ENCODE results near the gene GNL3. TPM values are rescaled to one million over a fixed set of nuclear protein-coding genes. Genes with fewer than 3 reads are reported as not detected.

The GNL3 gene
- total RNA-seq, 2 donors from 2014 or later = 38.2 to 136 TPM

DNA sequence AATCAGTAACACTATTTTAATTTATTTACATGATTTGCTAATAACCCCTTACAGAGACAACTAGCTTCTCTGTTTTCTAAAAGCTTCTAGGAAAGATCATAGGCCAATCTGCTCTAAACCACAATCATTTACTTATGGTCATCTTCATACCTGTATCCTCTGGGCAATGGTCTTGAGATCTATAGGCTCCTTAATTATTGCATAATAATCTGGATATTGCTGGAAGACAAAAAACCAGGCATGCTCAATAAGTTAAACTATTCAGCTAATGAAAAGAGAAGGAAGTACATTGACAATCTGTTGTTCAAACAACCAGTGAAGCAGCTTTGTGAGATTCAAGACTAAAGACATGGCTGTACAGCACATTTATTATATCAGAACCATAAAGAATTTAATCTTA is 34.2 kb upstream of the GNL3 start:
- DNase-seq (ENCODE audit: low spot score) (no peak), ATAC-seq (ENCODE audit: insufficient number of reproducible peaks, low FRiP score, low read depth) (no peak)
- no peaks in the 10 kb centered on the region for H3K4me1 ChIP-seq (ENCODE audit: control insufficient read depth in 1 of 2, low read depth in 2 of 2)
- H3K9me3 ChIP-seq = no peaks in the 10 kb centered on the region
- no peak overlapping the region for H3K27ac ChIP-seq
- H3K27me3 ChIP-seq (replicated peaks; ENCODE audit: insufficient read depth) = no peaks in the 10 kb centered on the region
- peaks cover 27% of the 10 kb centered on the region for H3K36me3 ChIP-seq
- TF ChIP-seq, protein P1, sequence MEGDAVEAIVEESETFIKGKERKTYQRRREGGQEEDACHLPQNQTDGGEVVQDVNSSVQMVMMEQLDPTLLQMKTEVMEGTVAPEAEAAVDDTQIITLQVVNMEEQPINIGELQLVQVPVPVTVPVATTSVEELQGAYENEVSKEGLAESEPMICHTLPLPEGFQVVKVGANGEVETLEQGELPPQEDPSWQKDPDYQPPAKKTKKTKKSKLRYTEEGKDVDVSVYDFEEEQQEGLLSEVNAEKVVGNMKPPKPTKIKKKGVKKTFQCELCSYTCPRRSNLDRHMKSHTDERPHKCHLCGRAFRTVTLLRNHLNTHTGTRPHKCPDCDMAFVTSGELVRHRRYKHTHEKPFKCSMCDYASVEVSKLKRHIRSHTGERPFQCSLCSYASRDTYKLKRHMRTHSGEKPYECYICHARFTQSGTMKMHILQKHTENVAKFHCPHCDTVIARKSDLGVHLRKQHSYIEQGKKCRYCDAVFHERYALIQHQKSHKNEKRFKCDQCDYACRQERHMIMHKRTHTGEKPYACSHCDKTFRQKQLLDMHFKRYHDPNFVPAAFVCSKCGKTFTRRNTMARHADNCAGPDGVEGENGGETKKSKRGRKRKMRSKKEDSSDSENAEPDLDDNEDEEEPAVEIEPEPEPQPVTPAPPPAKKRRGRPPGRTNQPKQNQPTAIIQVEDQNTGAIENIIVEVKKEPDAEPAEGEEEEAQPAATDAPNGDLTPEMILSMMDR (IDR thresholded peaks at IDR 0.05) = no peak
- no peak overlapping the region for H3K4me3 ChIP-seq

DNA sequence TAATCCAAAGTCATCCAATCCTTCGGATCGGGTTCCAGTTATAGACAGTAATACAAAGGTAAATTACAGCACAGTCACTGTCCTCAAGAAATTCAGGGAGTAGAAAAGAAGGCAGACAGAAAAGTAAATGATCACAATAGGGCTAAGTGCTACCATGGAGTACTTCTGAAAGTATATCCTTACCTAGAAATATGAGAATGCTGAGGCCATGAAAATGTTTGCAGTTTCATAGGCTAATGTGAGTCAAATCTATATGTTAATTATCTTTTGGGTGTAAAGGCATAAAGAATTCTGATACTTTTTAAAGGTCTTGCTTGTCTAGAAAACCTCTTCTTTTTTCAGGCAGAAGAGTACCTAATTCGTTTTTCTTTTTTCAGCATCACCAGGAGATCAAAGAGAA is 29.9 kb upstream of the GNL3 start:
- Histone ChIP-seq H3K4me1 (ENCODE audit: control insufficient read depth in 1 of 2, low read depth in 2 of 2) (no peaks in the 10 kb centered on the region), H3K27me3 (replicated peaks; ENCODE audit: insufficient read depth) (no peaks in the 10 kb centered on the region), H3K36me3 (peaks cover 38% of the 10 kb centered on the region), H3K9me3 (no peaks in the 10 kb centered on the region), H3K4me3 (no peak overlapping the region), H3K27ac (no peak overlapping the region)
- ATAC-seq (ENCODE audit: insufficient number of reproducible peaks, low FRiP score, low read depth) = no peak
- TF ChIP-seq, protein P1 (IDR thresholded peaks at IDR 0.05) = no peak
- DNase-seq (ENCODE audit: low spot score) = no peak

DNA sequence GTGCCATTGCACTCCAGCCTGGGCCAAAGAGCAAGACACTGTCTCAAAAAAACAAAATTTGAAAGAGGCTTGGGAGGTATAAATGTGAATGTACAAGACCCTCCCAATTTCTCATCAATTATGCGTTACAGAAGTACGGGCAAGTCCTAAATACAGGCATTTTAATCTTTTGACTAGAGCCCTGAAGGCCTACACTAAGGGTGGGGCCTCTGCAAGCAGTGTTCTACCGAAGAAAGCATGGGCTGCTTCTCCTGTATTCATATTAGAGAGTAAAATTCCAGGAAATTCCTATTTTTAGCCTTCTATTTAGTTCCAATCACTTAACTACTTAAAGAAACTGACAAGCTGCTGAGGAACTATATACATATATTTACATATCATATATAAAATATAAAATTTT is 25.8 kb upstream of the GNL3 start:
- TF ChIP-seq, protein P1 (IDR thresholded peaks at IDR 0.05) = no peak
- no peak for DNase-seq (ENCODE audit: low spot score)

DNA sequence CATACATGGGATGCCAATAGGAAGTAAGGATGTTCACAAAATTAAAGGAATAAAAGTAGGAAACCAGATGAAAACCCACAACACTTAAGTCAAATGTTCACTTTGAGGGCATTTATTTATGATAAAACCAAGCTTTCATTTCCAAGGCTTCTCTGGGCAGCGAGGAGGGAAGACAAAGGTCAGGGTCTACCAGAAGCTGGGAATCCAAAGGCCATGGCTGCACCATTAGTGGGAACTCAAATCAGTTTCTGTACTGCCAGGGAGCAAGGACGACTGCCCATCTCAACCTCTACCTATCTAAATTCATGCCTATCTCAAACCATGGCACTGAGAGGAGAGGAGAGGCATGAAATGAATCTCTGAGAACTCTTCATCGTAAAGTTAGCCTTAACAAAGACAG is 22.7 kb upstream of the GNL3 start:
- no peaks in the 10 kb centered on the region for H3K27me3 ChIP-seq (replicated peaks; ENCODE audit: insufficient read depth)
- H3K4me3 ChIP-seq = no peak overlapping the region
- peaks cover 35% of the 10 kb centered on the region for H3K36me3 ChIP-seq
- TF ChIP-seq, protein P1 (IDR thresholded peaks at IDR 0.05) = no peak
- ATAC-seq (ENCODE audit: insufficient number of reproducible peaks, low FRiP score, low read depth) (no peak), DNase-seq (ENCODE audit: low spot score) (no peak)
- H3K27ac ChIP-seq = no peak overlapping the region
- no peaks in the 10 kb centered on the region for H3K4me1 ChIP-seq (ENCODE audit: control insufficient read depth in 1 of 2, low read depth in 2 of 2)
- no peaks in the 10 kb centered on the region for H3K9me3 ChIP-seq

More for the DNA sequence above, 25.8 kb upstream of the GNL3 start:
- H3K4me3 ChIP-seq = no peak overlapping the region
- H3K36me3 ChIP-seq = peaks cover 47% of the 10 kb centered on the region
- H3K27ac ChIP-seq = no peak overlapping the region
- no peaks in the 10 kb centered on the region for H3K9me3 ChIP-seq
- no peaks in the 10 kb centered on the region for H3K4me1 ChIP-seq (ENCODE audit: control insufficient read depth in 1 of 2, low read depth in 2 of 2)
- ATAC-seq (ENCODE audit: insufficient number of reproducible peaks, low FRiP score, low read depth) = no peak
- H3K27me3 ChIP-seq (replicated peaks; ENCODE audit: insufficient read depth) = no peaks in the 10 kb centered on the region

DNA sequence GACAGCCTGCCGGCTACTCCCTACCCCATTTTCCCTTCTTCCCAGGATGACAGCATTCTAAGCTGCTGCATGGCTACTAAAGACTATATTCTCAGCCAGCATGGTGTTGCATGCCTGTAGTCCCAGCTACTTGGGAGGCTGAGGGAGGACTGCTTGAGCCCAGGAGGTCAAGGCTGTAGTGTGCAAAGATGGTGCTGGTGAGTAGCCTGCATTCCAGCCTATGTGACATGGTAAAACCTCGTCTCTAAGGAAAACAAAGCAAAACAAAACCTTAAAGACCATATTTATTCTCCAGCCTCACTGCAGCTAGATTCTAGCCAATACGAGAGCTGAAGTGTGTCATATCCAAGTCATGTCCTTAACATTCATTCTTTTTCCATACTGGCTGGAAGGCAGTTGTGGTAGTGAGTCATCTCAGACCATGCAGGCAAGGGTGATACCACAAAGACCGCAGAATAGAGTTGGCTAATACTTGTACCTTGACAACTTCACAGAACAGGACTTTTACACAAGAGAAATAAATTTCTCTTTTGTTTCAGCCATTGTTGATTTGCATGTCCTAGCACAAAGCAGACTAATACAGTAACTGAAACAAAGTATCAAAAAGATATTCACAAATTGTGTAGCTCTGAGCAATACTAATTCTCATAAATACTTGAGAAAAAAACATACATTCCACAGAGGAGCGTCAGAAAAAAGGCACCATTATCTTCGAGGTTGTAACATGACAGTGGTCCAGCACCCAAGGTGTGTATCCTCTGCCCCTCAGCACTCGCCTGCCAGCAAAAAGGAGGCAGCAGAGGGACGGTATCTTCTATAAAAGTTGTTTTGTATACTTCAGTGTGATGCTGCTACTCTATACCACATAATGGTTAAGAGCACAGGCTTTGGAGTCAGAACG is 15.0 kb upstream of the GNL3 start:
- peak; percentile 94 for ATAC-seq (ENCODE audit: insufficient number of reproducible peaks, low FRiP score, low read depth)
- DNase-seq (ENCODE audit: low spot score) = peak; percentile 7
- H3K36me3 ChIP-seq = peaks cover 7% of the 10 kb centered on the region
- H3K4me3 ChIP-seq = no peak overlapping the region
- TF ChIP-seq, protein P1 (IDR thresholded peaks at IDR 0.05) = no peak
- no peaks in the 10 kb centered on the region for H3K27me3 ChIP-seq (replicated peaks; ENCODE audit: insufficient read depth)
- H3K4me1 ChIP-seq (ENCODE audit: control insufficient read depth in 1 of 2, low read depth in 2 of 2) = peaks cover 5 to 22% of the 10 kb centered on the region in 2 donors
- H3K9me3 ChIP-seq = no peaks in the 10 kb centered on the region
- peak overlapping the region; percentile 60 to 71 for H3K27ac ChIP-seq

All from thoracic aorta (tissue), 2 donors.